NCI-H345 treated with DMSO at 0.1 percent for 48 hours (cell line): Measurements from ENCODE around the gene ERF.

Experiments
- DNase-seq: peaks from one replicate; lab custom pipeline; 2025; ENCODE audit not compliant: unreplicated experiment; lab: John Stamatoyannopoulos, UW

ERF gene

GRCh38 chr19:42242512-42243409 is 12.2 kb downstream of the ERF start, which contains the start of gene GSK3A:
GSK3A (minus strand) TSS chr19:42242602; CDS start chr19:42242465, 137 bp downstream.
- peak; percentile 99 for DNase-seq

DNA sequence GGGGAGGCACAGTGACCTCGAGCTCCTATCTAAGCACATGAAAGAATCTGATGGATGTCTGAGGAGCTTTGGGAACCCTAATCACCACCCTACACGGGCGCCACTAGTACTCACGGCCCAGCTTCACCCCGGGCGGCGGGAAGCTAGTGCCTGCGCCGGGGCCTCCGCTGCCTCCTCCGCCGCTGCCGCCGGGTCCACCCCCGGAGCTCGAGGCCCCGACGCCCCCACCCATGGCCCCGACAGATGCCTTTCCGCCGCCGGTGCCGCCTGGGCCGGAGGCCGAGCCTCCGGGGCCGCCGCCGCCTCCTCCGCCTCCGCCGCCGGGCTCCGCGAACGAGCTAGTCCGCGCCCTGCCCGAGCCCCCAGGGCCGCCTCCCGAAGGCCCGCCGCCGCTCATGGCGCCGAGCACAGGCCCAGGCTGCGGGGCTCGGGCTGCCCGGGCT is 12.8 kb downstream of the ERF start:
- DNase-seq = no peak

- DNase-seq = no peak
Measured at GRCh38 chr19:42241279-42241678, 13.6 kb downstream of the ERF start.

DNA sequence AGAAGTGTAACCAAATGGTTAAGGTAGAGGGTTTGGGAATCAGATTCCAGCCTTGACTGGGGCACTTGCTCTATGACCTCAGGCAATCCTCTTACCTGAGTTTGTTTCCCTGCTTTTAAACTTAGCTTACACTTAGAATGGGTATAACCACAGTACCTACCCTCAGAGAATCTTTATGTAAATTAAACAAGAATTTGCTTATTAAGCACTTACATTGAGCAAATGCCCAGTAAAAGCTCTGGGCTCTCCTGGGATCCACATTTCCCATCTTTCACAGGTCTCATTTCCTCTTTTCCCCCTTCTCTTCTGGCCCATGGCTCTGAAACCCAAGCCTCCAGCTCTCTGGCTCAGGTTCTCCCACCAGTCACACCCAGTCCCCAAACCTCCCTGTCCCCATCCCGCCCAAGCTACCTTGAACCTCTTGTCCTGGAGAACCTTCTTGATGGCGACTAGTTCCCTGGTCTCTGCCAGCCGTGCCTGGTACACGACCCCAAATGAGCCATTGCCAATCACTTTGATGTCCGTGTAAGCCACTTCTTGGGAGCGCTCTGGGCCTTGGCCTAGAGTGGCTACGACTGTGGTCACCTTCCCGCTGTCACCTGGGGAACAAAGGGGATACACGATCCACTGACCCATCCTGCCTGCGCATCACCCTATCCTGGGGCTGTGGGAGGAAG is 15.2 kb downstream of the ERF start:
- no peak for DNase-seq

DNA sequence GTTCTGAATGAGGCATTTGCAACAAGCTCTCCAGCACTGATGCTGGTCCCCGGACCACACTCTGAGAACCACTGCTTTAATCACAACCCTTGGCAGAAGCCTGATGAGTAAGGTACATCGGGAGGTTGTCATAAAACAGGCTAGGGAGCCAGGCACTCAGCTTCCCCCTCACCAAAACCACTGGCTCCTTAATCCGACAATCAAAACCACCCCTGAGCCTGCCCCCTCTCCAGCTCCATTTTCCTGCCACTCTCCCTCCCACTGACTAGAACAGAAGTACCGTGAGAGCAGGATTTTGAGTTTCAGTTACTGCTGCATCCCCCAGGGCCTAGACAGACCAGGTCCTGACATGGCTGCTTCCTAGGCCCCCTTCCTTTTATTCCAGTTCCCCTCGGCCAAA is 19.7 kb downstream of the ERF start:
- DNase-seq = no peak

DNA sequence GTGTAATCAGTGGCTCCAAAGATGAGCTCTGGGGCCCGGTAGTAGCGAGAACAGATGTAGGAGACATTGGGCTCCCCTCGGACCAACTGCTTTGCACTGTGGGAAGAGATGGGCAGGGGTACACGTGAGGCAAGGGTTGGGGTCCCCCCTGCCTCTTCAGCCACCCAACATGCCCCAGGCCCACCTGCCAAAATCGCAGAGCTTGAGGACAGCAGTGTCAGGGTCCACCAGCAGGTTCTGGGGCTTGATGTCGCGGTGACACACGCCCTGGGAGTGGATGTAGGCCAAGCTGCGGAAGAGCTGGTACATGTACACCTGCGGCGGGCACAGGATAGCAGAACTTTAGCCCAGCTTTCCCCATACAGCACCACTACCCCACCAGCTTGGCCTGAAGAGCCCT is 20.6 kb downstream of the ERF start:
- DNase-seq = no peak

GRCh38 chr19:42233678-42234292 is 21.1 kb downstream of the ERF start:
- DNase-seq = no peak

GRCh38 chr19:42233106-42233505 is 21.8 kb downstream of the ERF start:
- no peak for DNase-seq

GRCh38 chr19:42232435-42232834 is 22.5 kb downstream of the ERF start:
- no peak for DNase-seq

GRCh38 chr19:42230571-42230970 is 24.4 kb downstream of the ERF start:
- DNase-seq = no peak

- no peak for DNase-seq
Measured at GRCh38 chr19:42229855-42230351, 25.0 kb downstream of the ERF start.

GRCh38 chr19:42229301-42229854 is 25.6 kb downstream of the ERF start:
- DNase-seq = no peak

- no peak for DNase-seq
Measured at GRCh38 chr19:42228641-42229040, 26.3 kb downstream of the ERF start.

DNA sequence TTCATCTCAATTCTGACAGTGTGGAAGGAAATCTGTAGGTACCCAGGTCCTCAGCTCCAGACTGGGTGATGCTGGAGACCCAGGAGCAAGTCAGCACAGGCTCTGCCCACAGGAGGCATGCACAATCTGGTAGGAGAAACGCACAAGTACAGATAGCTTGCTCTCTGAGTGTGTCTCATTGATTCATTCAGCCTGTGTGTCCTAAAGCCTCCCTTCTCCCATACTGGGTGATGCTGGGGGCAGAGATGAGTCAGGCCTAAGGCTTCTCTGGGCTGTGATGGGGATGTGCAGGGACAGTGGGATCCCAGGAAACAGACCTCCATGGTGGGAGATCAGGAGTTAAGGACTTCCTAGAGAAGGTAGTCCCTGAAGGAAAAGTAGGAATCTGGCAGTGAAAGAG is 28.0 kb downstream of the ERF start:
- DNase-seq = no peak

DNA sequence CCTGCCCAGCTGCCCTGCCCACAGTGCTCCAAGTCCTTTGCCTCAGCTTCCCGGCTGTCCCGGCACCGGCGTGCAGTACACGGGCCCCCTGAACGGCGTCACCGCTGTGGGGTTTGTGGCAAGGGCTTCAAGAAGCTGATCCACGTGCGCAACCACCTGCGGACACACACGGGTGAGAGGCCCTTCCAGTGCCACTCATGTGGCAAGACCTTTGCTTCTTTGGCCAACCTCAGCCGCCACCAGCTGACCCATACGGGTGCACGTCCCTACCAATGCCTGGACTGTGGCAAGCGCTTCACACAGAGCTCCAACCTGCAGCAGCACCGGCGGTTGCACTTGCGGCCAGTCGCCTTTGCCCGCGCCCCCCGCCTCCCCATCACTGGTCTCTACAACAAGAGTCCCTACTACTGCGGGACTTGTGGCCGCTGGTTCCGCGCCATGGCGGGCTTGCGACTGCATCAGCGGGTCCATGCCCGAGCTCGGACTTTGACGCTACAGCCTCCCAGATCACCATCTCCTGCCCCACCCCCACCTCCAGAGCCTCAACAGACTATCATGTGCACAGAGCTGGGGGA is 29.1 kb downstream of the ERF start:
- no peak for DNase-seq

DNA sequence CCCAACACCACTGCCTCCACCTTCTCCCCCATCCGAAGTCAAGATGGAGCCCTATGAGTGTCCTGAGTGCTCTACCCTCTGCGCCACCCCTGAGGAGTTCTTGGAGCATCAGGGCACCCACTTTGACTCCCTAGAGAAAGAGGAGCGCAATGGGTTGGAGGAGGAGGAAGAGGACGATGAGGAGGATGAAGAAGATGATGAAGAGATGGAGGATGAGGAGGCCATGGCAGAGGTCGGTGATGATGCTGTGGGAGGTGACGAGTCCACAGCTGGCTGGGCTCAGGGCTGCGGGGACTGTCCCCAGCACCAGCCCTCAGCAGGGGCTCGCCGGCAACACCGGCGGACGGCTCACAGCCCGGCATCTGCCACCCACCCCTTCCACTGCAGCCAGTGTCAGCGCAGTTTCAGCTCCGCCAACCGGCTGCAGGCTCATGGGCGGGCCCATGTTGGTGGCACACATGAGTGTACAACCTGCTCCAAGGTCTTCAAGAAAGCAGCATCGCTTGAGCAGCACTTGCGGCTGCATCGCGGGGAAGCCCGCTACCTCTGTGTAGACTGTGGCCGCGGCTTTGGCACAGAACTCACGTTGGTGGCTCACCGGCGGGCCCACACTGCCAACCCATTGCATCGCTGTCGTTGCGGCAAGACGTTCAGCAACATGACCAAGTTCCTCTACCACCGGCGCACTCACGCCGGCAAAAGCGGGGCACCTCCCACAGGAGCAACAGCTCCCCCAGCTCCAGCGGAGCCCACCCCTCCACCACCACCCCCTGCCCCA is 29.8 kb downstream of the ERF start:
- DNase-seq = no peak

- no peak for DNase-seq
Measured at GRCh38 chr19:42220751-42221097, 34.2 kb downstream of the ERF start.

- peak; percentile 73 for DNase-seq
Measured at GRCh38 chr19:42219812-42220750, 34.8 kb downstream of the ERF start, which contains the start of gene ZNF526. ZNF526 (plus strand) TSS chr19:42220312; CDS start chr19:42224404, 4,092 bp downstream.
